H9 (cell line): ENCODE results near the gene PHOX2A. TPM values are rescaled to one million over a fixed set of nuclear protein-coding genes. Genes with fewer than 3 reads are reported as not detected.

Source experiments
- DNase-seq: peaks from one replicate; pipeline ENCODE4 v3.0.0-alpha.2; 2017
- H2AFZ ChIP-seq: one replicate; pipeline ENCODE4 v1.6.1; 2013; ENCODE audit warnings: mild to moderate bottlenecking, low read length, control low read depth, moderate library complexity
- H2AK5ac ChIP-seq: 2 replicates; pipeline ENCODE4 v1.6.1; 2013; ENCODE audit warnings: low read length, control low read depth, mixed read lengths; ENCODE audit not compliant: insufficient read length
- H2BK120ac ChIP-seq: one replicate; pipeline ENCODE4 v1.6.1; 2013; ENCODE audit warnings: low read depth, mild to moderate bottlenecking, low read length, control low read depth, inconsistent platforms; ENCODE audit not compliant: poor library complexity, severe bottlenecking
- H2BK12ac ChIP-seq: 2 replicates; pipeline ENCODE4 v1.6.1; 2013; ENCODE audit warnings: low read length, control low read depth, mixed read lengths, low read depth; ENCODE audit not compliant: insufficient read length
- H2BK15ac ChIP-seq: 2 replicates; pipeline ENCODE4 v1.6.1; 2013; ENCODE audit warnings: low read depth, low read length, control low read depth
- H2BK20ac ChIP-seq: one replicate; pipeline ENCODE4 v1.6.1; 2013; ENCODE audit warnings: low read depth, mild to moderate bottlenecking, low read length, control low read depth, inconsistent platforms; ENCODE audit not compliant: poor library complexity, severe bottlenecking
- H2BK5ac ChIP-seq: 2 replicates; pipeline ENCODE4 v1.6.1; 2013; ENCODE audit warnings: low read length, control low read depth, mixed read lengths; ENCODE audit not compliant: insufficient read length
- H3K14ac ChIP-seq: 2 replicates; pipeline ENCODE4 v1.6.1; 2013; ENCODE audit warnings: low read length, control low read depth; ENCODE audit not compliant: insufficient read depth
- H3K18ac ChIP-seq: 2 replicates; pipeline ENCODE4 v1.6.1; 2013; ENCODE audit warnings: low read depth, mild to moderate bottlenecking, mixed read lengths, low read length, control low read depth; ENCODE audit not compliant: insufficient read length
- H3K23ac ChIP-seq: 2 replicates; pipeline ENCODE4 v1.6.1; 2013; ENCODE audit warnings: low read length, control low read depth, mixed read lengths, low read depth; ENCODE audit not compliant: insufficient read length
- H3K23me2 ChIP-seq: 2 replicates; pipeline ENCODE4 v1.6.1; 2013; ENCODE audit warnings: low read depth, mild to moderate bottlenecking, mixed read lengths, low read length, control low read depth; ENCODE audit not compliant: insufficient read length, poor library complexity, severe bottlenecking
- H3K27ac ChIP-seq: 2 replicates; pipeline ENCODE4 v1.5.1; 2013; ENCODE audit warnings: low read length, control low read depth, mixed read lengths, low read depth; ENCODE audit not compliant: insufficient read length
- H3K27me3 ChIP-seq: 2 replicates; pipeline ENCODE4 v1.6.1; 2013; ENCODE audit warnings: low read length, control low read depth, inconsistent platforms; ENCODE audit not compliant: insufficient read depth
- H3K4ac ChIP-seq: 2 replicates; pipeline ENCODE4 v1.6.1; 2013; ENCODE audit warnings: low read depth, mild to moderate bottlenecking, control low read depth, inconsistent platforms, low read length, moderate library complexity
- H3K4me1 ChIP-seq: 2 replicates; pipeline ENCODE4 v1.6.1; 2013; ENCODE audit warnings: low read length, control low read depth, inconsistent platforms; ENCODE audit not compliant: insufficient read depth
- H3K4me2 ChIP-seq: 2 replicates; pipeline ENCODE4 v1.6.1; 2013; ENCODE audit warnings: low read length, control low read depth, mixed read lengths; ENCODE audit not compliant: insufficient read length, insufficient read depth
- H3K56ac ChIP-seq: 2 replicates; pipeline ENCODE4 v1.6.1; 2013; ENCODE audit warnings: low read depth, mild to moderate bottlenecking, mixed read lengths, low read length, control low read depth; ENCODE audit not compliant: insufficient read length
- H3K79me1 ChIP-seq: 2 replicates; pipeline ENCODE4 v1.6.1; 2013; ENCODE audit warnings: low read depth, mild to moderate bottlenecking, moderate library complexity, low read length, control low read depth, inconsistent platforms; ENCODE audit not compliant: insufficient read depth, poor library complexity, severe bottlenecking
- H3K79me2 ChIP-seq: 2 replicates; pipeline ENCODE4 v1.6.1; 2013; ENCODE audit warnings: low read length, control low read depth, inconsistent platforms; ENCODE audit not compliant: insufficient read depth
- H3K9ac ChIP-seq: 2 replicates; pipeline ENCODE4 v1.6.1; 2013; ENCODE audit warnings: low read length, control low read depth, mixed read lengths; ENCODE audit not compliant: insufficient read length; ENCODE audit errors: extremely low read depth
- H3K9me3 ChIP-seq: one replicate; pipeline ENCODE4 v1.6.1; 2013; ENCODE audit warnings: low read depth, low read length, inconsistent platforms; ENCODE audit not compliant: control insufficient read depth
- H3T11ph ChIP-seq: one replicate; pipeline ENCODE4 v1.6.1; 2013; ENCODE audit warnings: mild to moderate bottlenecking, low read length, control low read depth, inconsistent platforms
- H4K20me1 ChIP-seq: one replicate; pipeline ENCODE4 v1.6.1; 2013; ENCODE audit not compliant: control insufficient read depth, insufficient read length, insufficient read depth
- H4K5ac ChIP-seq: 2 replicates; pipeline ENCODE4 v1.6.1; 2013; ENCODE audit warnings: low read depth, mild to moderate bottlenecking, mixed read lengths, low read length, control low read depth; ENCODE audit not compliant: insufficient read length
- H4K8ac ChIP-seq: replicated peaks from 2 replicates; pipeline ENCODE4 v1.6.1; 2013; ENCODE audit warnings: low read length, control low read depth, mixed read lengths, low read depth; ENCODE audit not compliant: insufficient read length
- H4K91ac ChIP-seq: 2 replicates; pipeline ENCODE4 v1.6.1; 2013; ENCODE audit warnings: low read depth, mild to moderate bottlenecking, moderate library complexity, mixed read lengths, low read length, control low read depth; ENCODE audit not compliant: insufficient read length
- H3K27ac Mint-ChIP-seq, 3 experiments: 2 replicates in 2 of 3; 3 replicates in 1 of 3; pipeline ENCODE4 v1.8.0; 2020 to 2021; ENCODE audit warnings: mixed read lengths in 3 of 3, mild to moderate bottlenecking in 1 of 3, moderate library complexity in 1 of 3
- H3K27me3 Mint-ChIP-seq: 2 replicates; pipeline ENCODE4 v1.8.0; 2021; ENCODE audit warnings: low read depth, mild to moderate bottlenecking, moderate library complexity, mixed read lengths
- H3K36me3 Mint-ChIP-seq, 3 experiments: 2 replicates in 2 of 3; 3 replicates in 1 of 3; pipeline ENCODE4 v1.8.0; 2020 to 2021; ENCODE audit warnings: low read depth in 3 of 3, mixed read lengths in 3 of 3; ENCODE audit not compliant: insufficient read depth in 1 of 3
- H3K4me1 Mint-ChIP-seq, 2 experiments: 2 replicates each; pipeline ENCODE4 v1.8.0; 2020; ENCODE audit warnings: mixed read lengths in 2 of 2
- H3K4me3 Mint-ChIP-seq, 2 experiments: 2 replicates in 1 of 2; 3 replicates in 1 of 2; pipeline ENCODE4 v1.8.0; 2020 to 2021; ENCODE audit warnings: mild to moderate bottlenecking in 2 of 2, mixed read lengths in 2 of 2, moderate library complexity in 1 of 2
- H3K9me3 Mint-ChIP-seq, 2 experiments: 2 replicates in 1 of 2; 3 replicates in 1 of 2; pipeline ENCODE4 v1.8.0; 2020; ENCODE audit warnings: mild to moderate bottlenecking in 2 of 2, mixed read lengths in 2 of 2, moderate library complexity in 1 of 2
- CTCF ChIP-seq: fragments of 200-600 bp; sonication (generic); conservative IDR thresholded peaks from 3 replicates; pipeline ENCODE4 v1.8.0; 2021; ENCODE audit warnings: antibody characterized with exemption, mild to moderate bottlenecking
- WGBS: extraction: QIAGEN DNeasy Blood & Tissue Kit; methylation state at CpG from one replicate; pipeline ENCODE4 v1.1.7; 2013; ENCODE audit warnings: missing lambda C conversion rate, low lambda C conversion rate, mixed read lengths; ENCODE audit not compliant: insufficient read length; ENCODE audit errors: extremely low coverage; 5-methylcytosine and 5-hydroxymethylcytosine counted together
- total RNA-seq: library from RNA; stranded (reverse); gene quantifications from 2 replicates; pipeline ENCODE4 v1.2.1, GENCODE V29; 2021

PHOX2A gene
- total RNA-seq, 1 experiment from 2014 or later: 1.4 TPM

GRCh38 chr11:72189455-72190250, 54.3 kb downstream of the PHOX2A start:
- Mint-ChIP-seq H3K4me3 (no peak overlapping the region), H3K27ac (peak overlapping the region in 1 of 3 experiments; percentile 87; a peak in 1 of 7 replicates), H3K27me3 (no peaks in the 10 kb centered on the region), H3K36me3 (no peaks in the 10 kb centered on the region), H3K9me3 (no peaks in the 10 kb centered on the region), H3K4me1 (peaks cover 15 to 25% of the 10 kb centered on the region in 2 experiments)
- Histone ChIP-seq H4K8ac (no peak overlapping the region), H3T11ph (no peak overlapping the region), H3K23ac (no peak overlapping the region), H3K9me3 (no peaks in the 10 kb centered on the region), H3K4me1 (no peaks in the 10 kb centered on the region), H3K4me2 (no peak overlapping the region), H3K56ac (no peak overlapping the region), H3K79me1 (no peaks in the 10 kb centered on the region), H2BK15ac (no peak overlapping the region), H4K5ac (no peak overlapping the region), H4K91ac (no peak overlapping the region), H3K79me2 (no peaks in the 10 kb centered on the region), H3K18ac (no peak overlapping the region), H2BK20ac (no peak overlapping the region), H3K27ac (no peak overlapping the region), H2BK12ac (no peak overlapping the region), H2AFZ (no peak overlapping the region), H2BK5ac (no peak overlapping the region), H2AK5ac (no peak overlapping the region), H4K20me1 (no peaks in the 10 kb centered on the region), H3K4ac (no peak overlapping the region), H3K14ac (no peak overlapping the region), H3K27me3 (no peaks in the 10 kb centered on the region), H3K23me2 (no peaks in the 10 kb centered on the region), H2BK120ac (no peak overlapping the region), H3K9ac (no peak overlapping the region)
- WGBS: no CpG with 5 or more reads among the region's 3 CpGs
- DNase-seq: no peak
- no peak for TF ChIP-seq CTCF

Other genes starting within 250 kb of the PHOX2A start
- 10.2 and 10.6 TPM in 2 replicates for gene IL18BP, start 245.3 kb downstream of the PHOX2A start, total RNA-seq
- gene NUMA1, start 163.6 kb downstream of the PHOX2A start, total RNA-seq: 127 and 136 TPM in 2 replicates
- gene LRRC51, start 163.3 kb downstream of the PHOX2A start, total RNA-seq: 3.1 and 6.4 TPM in 2 replicates
- gene LAMTOR1, start 140.9 kb downstream of the PHOX2A start, total RNA-seq: 96.2 and 96.3 TPM in 2 replicates
- gene TOMT, start 138.3 kb downstream of the PHOX2A start, total RNA-seq: not detected in 2 replicates
- 72.6 and 79.3 TPM in 2 replicates for gene ANAPC15, start 131.5 kb downstream of the PHOX2A start, total RNA-seq
- not detected in 2 replicates for gene FOLR3, start 108.5 kb downstream of the PHOX2A start, total RNA-seq
- gene FOLR1, start 52.0 kb downstream of the PHOX2A start, total RNA-seq: 0.92 and 1.2 TPM in 2 replicates
- gene FOLR2, start 27.4 kb downstream of the PHOX2A start, total RNA-seq: not detected in 2 replicates
- 207 and 214 TPM in 2 replicates for gene INPPL1, start 19.4 kb downstream of the PHOX2A start, total RNA-seq
- 26.2 and 26.6 TPM in 2 replicates for gene CLPB, start 190.4 kb upstream of the PHOX2A start, total RNA-seq